ENCODE results near the gene ARMC8.

The ARMC8 gene

GRCh38 chr3:138314751-138315150 is 127.7 kb downstream of the ARMC8 start:
- DNase-seq: no peak

GRCh38 chr3:138317687-138318086 is 130.6 kb downstream of the ARMC8 start:
- no peak for DNase-seq

GRCh38 chr3:138323971-138324370 is 136.9 kb downstream of the ARMC8 start:
- no peak for DNase-seq

GRCh38 chr3:138325990-138326389 is 138.9 kb downstream of the ARMC8 start:
- no peak for DNase-seq

GRCh38 chr3:138326866-138327595 is 139.9 kb downstream of the ARMC8 start:
- no peak for DNase-seq

- DNase-seq: no peak
Measured at GRCh38 chr3:138327831-138328230, 140.7 kb downstream of the ARMC8 start.

- no peak for DNase-seq
Measured at GRCh38 chr3:138328341-138328740, 141.2 kb downstream of the ARMC8 start.

- peak; percentile 100 for DNase-seq
Measured at GRCh38 chr3:138329127-138329983, 142.3 kb downstream of the ARMC8 start, which contains the start of gene NME9. NME9 (minus strand) TSS chr3:138329851; CDS start chr3:138329335, 516 bp downstream.

GRCh38 chr3:138329984-138330293 is 142.8 kb downstream of the ARMC8 start:
- no peak for DNase-seq

GRCh38 chr3:138331143-138331894 is 144.2 kb downstream of the ARMC8 start:
- DNase-seq: no peak

GRCh38 chr3:138332472-138333073 is 145.5 kb downstream of the ARMC8 start:
- DNase-seq: peak; percentile 13

GRCh38 chr3:138334608-138335007 is 147.5 kb downstream of the ARMC8 start:
- DNase-seq: no peak

- DNase-seq: no peak
Measured at GRCh38 chr3:138336454-138336999, 149.4 kb downstream of the ARMC8 start.

- DNase-seq: no peak
Measured at GRCh38 chr3:138338244-138338643, 151.1 kb downstream of the ARMC8 start.

- DNase-seq: no peak
Measured at GRCh38 chr3:138338811-138339210, 151.7 kb downstream of the ARMC8 start.

GRCh38 chr3:138340511-138340910 is 153.4 kb downstream of the ARMC8 start:
- DNase-seq: no peak

GRCh38 chr3:138344754-138345153 is 157.7 kb downstream of the ARMC8 start:
- no peak for DNase-seq

Measured in NCI-H1105 (cell line).